Astrocyte of the cerebellum (primary cell): ENCODE data around the gene RPP25L.

Source experiments
- DNase-seq: peaks from one replicate; pipeline ENCODE4 v3.0.0-alpha.2; 2011; ENCODE audit warnings: low read depth
- H3K4me3 ChIP-seq: 2 replicates; pipeline ENCODE4 v1.5.1; 2011; ENCODE audit warnings: mild to moderate bottlenecking, low read depth, low read length, moderate library complexity
- in situ Hi-C: cut with HindIII; loops from 2 replicates; pipeline ENCODE4 v1.10.0; 2017; ENCODE audit warnings: low sequenced_read_pairs
- TF ChIP-seq, protein P1 (sequence below): IDR thresholded peaks from 2 replicates; pipeline ENCODE4 v1.5.1; 2012; ENCODE audit warnings: low read length, low read depth, moderate library complexity, mild to moderate bottlenecking; ENCODE audit errors: missing control alignments

The RPP25L gene

DNA sequence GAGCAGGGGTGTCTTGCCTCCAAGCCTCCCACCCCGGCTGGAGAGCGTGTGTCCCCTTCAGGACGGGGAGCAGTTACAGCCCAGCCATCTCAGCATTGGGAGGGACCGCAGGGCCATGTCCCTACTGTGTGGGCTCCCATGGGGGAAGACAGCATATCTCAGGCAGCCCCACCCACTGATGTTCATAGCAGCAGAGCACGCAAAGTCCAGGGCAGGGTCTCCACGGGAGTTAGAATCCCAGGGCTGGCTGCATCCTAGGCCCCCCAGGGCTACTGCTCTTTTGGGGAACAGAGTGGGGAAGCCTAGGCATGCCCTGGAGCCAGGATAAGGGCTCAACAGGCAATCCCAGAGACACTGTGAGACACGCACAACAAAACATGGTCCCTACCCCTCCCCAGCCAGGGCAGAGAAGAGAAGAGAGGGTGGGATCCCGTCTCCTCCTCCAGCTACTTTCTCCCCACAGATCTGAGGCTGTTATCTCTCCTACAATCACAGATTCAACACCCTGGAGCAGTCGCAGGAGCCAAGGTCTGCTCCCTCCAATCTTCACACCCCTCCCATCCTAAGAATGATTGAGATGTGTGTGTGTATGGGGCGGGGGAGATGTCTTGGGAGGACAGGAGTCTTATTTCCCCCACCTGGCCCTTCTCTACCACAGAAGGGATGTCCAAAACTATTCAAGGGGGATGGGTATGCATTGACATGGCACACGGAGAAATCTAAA is 25.8 kb downstream of the RPP25L start:
- TF ChIP-seq, protein P1, sequence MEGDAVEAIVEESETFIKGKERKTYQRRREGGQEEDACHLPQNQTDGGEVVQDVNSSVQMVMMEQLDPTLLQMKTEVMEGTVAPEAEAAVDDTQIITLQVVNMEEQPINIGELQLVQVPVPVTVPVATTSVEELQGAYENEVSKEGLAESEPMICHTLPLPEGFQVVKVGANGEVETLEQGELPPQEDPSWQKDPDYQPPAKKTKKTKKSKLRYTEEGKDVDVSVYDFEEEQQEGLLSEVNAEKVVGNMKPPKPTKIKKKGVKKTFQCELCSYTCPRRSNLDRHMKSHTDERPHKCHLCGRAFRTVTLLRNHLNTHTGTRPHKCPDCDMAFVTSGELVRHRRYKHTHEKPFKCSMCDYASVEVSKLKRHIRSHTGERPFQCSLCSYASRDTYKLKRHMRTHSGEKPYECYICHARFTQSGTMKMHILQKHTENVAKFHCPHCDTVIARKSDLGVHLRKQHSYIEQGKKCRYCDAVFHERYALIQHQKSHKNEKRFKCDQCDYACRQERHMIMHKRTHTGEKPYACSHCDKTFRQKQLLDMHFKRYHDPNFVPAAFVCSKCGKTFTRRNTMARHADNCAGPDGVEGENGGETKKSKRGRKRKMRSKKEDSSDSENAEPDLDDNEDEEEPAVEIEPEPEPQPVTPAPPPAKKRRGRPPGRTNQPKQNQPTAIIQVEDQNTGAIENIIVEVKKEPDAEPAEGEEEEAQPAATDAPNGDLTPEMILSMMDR: no peak
- no peak for DNase-seq
- in situ Hi-C loops: no loop called here

DNA sequence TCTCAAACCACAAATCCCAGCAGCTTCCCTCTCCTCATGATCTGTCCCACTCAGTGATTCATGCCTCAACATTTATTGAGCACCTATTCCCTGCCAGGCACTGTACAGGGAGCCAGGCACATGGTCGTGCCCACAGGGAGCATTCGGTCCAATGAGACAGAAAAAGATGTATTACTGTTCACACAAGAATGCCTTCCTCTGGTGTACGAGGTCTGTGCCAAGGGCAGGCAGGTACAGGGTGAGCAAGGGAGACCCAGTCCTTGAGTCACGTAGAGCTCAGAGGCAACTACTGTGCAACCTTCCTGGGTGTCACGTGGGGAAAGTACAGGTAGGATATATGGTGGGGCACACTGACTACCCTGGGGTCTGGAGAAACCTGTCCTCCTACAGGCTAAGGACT is 26.9 kb downstream of the RPP25L start:
- TF ChIP-seq, protein P1: no peak
- no peak overlapping the region for H3K4me3 ChIP-seq
- in situ Hi-C loops: loop anchor here (5.0 kb wide), 2 partner anchors 42 to 158 kb away; partner anchors contain the start of gene ARID3C
- DNase-seq: no peak

More for the DNA sequence above, 25.8 kb downstream of the RPP25L start:
- no peak overlapping the region for H3K4me3 ChIP-seq

DNA sequence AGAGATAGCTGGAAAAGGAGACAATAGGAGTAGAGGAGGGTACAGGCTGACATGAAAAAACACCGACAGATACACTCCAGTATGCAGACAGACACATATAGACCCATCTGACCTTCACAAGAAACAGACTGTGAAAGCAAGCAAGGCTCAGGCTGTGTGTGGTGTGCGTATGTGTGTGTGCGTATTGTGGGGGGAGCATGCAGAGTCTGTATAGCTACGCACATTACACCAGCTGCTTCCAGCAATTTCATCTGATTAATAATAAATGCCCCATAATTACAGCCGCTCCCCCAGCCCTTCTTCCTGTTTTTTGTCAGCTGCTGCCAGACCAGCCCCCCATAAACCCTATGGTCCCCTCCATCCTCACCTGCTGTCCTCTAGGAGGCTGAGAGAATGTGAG is 29.1 kb downstream of the RPP25L start:
- H3K4me3 ChIP-seq: no peak overlapping the region
- in situ Hi-C loops: loop anchor here (5.0 kb wide), 2 partner anchors 45 to 155 kb away; partner anchors contain the start of gene ARID3C
- TF ChIP-seq, protein P1: no peak
- no peak for DNase-seq

DNA sequence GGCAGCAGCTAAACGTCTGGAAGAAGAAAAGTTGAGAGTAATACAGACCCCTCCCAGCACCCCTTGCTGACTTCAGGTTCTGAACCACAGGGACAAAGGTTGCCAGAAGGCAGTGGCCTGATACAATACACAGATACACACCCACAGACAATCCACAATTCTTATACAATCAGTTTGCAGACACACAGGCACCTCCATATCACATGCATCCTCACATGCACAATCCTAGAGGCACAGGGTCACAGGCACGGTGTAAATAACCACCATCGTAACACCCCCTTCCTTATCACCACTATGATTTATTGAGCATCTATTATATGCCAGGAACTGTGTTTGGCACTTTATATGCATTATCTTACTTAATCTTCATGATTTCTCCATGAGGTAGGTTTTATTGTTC is 30.6 kb downstream of the RPP25L start:
- TF ChIP-seq, protein P1: no peak
- H3K4me3 ChIP-seq: no peak overlapping the region
- in situ Hi-C loops: loop anchor here (5.0 kb wide), 2 partner anchors 46 to 154 kb away; partner anchors contain the start of gene ARID3C
- no peak for DNase-seq

DNA sequence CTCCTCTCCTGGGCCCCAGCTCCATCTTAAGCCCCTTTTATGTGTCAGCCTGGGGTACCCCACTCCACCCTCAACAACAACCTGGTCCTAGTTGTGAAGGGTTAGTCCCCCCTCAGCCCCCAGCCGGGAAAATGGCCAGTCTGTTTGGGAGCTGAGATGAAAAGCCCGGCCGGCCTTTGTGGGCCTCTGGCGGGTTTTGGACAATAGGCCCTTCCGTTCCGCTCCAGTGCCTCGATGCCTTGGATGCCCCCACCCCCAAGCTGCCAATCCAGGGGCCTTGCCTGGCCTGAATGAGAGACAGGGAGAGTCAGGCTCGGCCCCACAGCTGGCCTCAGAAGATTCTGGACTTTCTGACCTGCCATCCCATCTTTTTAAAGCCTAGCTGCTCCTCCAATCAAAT is 31.5 kb downstream of the RPP25L start:
- no peak for DNase-seq
- in situ Hi-C loops: loop anchor here (5.0 kb wide), 2 partner anchors 47 to 153 kb away; partner anchors contain the start of gene ARID3C
- no peak overlapping the region for H3K4me3 ChIP-seq
- TF ChIP-seq, protein P1: no peak

DNA sequence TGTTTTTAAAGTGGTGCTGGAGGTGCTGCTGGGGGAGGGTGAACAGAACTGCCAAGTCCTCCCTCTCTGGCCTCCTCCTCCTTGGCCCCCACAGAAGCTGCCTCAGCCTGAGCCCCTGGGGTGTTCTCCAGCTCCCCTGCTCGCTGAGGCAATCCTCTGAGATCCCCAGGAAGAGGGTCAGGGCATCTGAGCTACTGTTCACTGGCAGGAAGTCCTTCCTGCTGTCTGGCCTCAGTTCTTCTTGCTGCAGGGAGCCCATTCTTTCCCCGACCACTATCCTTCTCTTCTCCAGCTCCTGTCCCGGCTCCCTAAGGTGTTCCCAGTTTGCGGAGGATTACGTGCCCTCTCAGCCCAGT is 32.1 kb downstream of the RPP25L start:
- no peak for DNase-seq

More for the DNA sequence above, 32.1 kb downstream of the RPP25L start:
- in situ Hi-C loops: loop anchor here (5.0 kb wide), 2 partner anchors 48 to 152 kb away; partner anchors contain the start of gene ARID3C
- TF ChIP-seq, protein P1: no peak
- H3K4me3 ChIP-seq: no peak overlapping the region
